GM12801 (cell line): ENCODE data around the gene TACC2.

Experiments used
- CTCF ChIP-seq: IDR thresholded peaks from one replicate; pipeline ENCODE4 v1.5.1; 2011; ENCODE audit warnings: control low read depth; ENCODE audit not compliant: insufficient read length; ENCODE audit errors: extremely low read depth

TACC2 gene

GRCh38 chr10:122170802-122171201, 181.8 kb downstream of the TACC2 start:
- TF ChIP-seq CTCF = no peak

GRCh38 chr10:122171302-122172075, 182.5 kb downstream of the TACC2 start:
- TF ChIP-seq CTCF = no peak

- TF ChIP-seq CTCF = no peak
These were observed 183.5 kb downstream of the TACC2 start for GRCh38 chr10:122172361-122173008.

DNA sequence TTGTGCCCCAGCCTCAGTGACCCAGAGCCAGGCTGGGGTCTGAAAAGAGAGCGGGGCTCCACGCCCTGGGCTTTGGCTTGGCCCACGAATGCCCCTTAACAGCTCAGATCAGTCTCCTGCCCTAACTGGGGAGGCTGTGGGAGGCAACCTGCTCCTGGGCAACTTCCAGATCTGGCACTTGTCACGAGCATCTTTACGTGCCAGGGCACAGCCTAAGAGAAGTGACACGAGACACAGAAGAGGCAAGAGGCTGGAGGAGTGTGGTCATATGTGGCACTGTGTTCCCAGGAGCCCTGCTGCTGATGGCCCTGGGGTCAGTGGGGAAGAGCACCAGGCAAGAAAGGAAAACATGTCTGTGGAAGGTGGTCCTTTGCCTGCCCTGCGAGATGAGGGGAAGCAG, 184.4 kb downstream of the TACC2 start:
- TF ChIP-seq CTCF = no peak

GRCh38 chr10:122173766-122174435, 184.9 kb downstream of the TACC2 start:
- TF ChIP-seq CTCF = no peak

GRCh38 chr10:122176232-122177213, 187.6 kb downstream of the TACC2 start:
- TF ChIP-seq CTCF = no peak
